Uterus (tissue), 2 donors: ENCODE data around the gene DNAH17.

Experiments used
- POLR2A ChIP-seq, 2 donors: fragments of 450-650 bp; IDR thresholded peaks; one replicate each; pipeline ENCODE4 v1.6.1; 2016; ENCODE audit warnings: antibody characterized with exemption in 2 of 2, mild to moderate bottlenecking in 1 of 2, moderate library complexity in 1 of 2
- TF ChIP-seq, protein P1 (sequence below), 4 experiments: fragments of 200-600 bp in 2 of 4; fragments of 450-650 bp in 2 of 4; sonication (generic) in 2 of 4; IDR thresholded peaks; one replicate each; pipeline ENCODE4 v1.5.1; 2016 to 2019; ENCODE audit warnings: antibody characterized with exemption in 4 of 4, mild to moderate bottlenecking in 2 of 4, moderate library complexity in 1 of 4

DNA sequence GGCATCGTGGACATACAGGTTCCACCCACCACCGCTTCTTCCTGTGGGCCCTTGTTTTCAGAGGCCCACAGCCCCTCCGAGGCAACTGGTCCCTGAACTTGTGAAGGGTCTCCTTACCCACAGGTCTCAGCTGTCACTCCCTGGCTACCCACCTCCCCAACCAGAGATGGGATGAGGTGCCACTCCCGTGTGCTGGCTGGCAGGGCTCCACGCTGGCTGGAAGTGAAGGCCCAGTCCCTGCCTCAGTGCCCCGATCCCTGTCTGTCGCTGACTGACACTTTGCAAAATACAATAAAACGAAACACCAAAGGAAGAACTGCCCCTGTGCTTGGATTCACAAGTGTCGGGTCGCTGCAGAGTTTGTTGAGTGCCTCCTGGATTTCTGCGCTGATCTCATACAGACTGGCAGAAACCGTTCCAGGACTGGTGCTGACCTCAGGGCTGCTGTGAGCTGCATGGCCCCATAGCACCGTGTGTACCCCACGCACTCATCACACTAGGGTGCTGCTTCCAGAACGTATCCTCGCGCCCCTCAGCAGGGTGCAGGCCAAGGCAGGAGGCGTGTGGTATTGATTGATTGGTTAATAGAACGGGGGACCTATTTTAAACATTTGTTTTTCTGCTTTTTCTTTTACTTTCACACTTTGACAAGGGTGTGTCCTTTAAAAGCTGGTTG, 141.7 kb downstream of the DNAH17 start:
- TF ChIP-seq, protein P1, sequence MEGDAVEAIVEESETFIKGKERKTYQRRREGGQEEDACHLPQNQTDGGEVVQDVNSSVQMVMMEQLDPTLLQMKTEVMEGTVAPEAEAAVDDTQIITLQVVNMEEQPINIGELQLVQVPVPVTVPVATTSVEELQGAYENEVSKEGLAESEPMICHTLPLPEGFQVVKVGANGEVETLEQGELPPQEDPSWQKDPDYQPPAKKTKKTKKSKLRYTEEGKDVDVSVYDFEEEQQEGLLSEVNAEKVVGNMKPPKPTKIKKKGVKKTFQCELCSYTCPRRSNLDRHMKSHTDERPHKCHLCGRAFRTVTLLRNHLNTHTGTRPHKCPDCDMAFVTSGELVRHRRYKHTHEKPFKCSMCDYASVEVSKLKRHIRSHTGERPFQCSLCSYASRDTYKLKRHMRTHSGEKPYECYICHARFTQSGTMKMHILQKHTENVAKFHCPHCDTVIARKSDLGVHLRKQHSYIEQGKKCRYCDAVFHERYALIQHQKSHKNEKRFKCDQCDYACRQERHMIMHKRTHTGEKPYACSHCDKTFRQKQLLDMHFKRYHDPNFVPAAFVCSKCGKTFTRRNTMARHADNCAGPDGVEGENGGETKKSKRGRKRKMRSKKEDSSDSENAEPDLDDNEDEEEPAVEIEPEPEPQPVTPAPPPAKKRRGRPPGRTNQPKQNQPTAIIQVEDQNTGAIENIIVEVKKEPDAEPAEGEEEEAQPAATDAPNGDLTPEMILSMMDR (IDR thresholded peaks at IDR 0.05): no peak
- no peak for TF ChIP-seq POLR2A (IDR thresholded peaks at IDR 0.05)
